HG03108 (cell line): Measurements from ENCODE around the gene TCF7L2.

Experiments used
- ATAC-seq: cut with Tn5 transposase; IDR thresholded peaks from one replicate; pipeline ENCODE4 v1.9.1; 2021; ENCODE audit warnings: moderate library complexity; ENCODE audit not compliant: unreplicated experiment

TCF7L2 gene

DNA sequence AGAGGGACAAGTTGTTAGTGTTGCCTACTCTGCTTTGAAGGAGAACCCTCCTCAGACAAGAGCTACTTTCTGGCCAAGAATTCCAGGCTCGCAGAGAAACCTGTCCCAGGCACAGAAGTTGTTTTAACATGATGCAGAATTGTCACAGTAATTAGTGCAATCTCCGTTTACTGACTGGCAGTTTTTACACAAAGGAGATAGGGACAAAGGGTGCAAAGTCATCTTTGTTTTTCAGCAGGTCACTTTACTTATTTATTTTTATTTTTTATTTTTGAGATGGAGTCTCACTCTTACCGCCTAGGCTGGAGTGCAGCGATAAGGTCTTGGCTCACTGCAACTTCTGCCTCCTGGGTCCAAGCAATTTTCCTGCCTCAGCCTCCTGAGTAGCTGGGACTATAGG, 12.3 kb downstream of the TCF7L2 start:
- no peak for ATAC-seq

DNA sequence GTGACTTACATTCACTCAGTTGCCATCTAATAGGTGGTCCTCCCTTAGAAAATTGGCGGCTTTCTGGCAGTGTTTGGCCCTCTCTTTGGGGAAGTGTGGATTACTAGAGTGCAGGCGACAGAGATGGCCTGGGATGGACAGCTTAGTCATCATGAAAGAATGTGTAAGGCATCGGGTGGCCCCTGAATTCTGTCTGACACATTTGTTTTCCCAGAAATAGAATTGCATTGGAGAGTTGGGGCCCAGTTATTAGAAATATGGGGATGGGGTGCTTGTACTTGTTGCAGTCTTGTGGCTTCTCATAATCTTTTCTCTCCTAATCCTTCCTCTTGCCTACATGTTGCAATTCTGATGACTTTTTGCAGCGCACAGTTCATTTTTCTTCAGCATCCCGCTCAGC, 13.8 kb downstream of the TCF7L2 start:
- no peak for ATAC-seq

DNA sequence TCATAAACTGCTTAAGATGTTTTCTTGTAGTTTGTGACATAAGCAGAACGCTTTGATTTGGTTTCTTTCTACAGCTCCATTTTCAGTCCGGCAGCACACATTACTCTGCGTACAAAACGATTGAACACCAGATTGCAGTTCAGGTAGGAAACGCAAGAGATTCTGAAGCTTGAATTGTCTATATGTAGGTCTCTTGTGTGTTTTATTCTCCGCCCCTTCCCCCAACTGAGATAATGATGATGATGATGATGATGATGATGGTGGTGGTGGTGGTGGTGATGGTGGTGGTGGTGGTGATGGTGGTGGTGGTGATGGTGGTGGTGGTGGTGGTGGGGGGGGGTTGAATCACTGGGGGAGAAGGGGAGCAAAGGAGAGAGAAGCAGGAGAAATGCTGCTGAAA, 14.4 kb downstream of the TCF7L2 start:
- no peak for ATAC-seq

DNA sequence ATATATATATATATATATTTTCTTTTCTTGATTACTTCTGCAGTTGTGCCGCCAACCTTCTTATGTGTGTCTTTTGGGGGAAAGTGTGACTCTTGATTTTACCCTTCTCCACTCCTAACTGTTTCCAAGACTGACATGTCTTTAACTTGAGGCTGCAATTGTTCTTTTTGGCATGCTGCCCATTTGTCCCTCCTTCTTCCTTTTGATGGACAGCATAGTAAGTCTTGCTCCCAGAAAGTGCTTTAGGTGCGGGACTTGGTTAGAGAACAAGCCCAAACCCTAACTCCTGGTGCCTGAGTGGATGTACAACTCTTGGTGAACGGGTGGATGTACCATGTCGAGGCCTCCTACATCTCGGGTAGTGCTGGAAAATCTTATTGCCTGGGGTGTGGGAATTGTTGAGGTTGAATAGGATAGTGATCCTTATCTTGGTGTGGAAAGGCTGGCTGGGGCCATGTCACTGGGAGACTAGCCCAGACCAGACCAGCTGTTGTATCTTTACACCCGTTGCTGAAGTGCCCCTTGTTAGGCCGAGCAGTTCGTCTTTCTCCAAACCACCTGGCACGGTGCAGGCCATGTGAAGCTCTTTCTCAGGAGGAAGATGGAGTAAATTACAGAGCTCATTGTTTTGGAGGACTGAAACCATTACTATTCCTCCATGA, 16.3 kb downstream of the TCF7L2 start:
- no peak for ATAC-seq

DNA sequence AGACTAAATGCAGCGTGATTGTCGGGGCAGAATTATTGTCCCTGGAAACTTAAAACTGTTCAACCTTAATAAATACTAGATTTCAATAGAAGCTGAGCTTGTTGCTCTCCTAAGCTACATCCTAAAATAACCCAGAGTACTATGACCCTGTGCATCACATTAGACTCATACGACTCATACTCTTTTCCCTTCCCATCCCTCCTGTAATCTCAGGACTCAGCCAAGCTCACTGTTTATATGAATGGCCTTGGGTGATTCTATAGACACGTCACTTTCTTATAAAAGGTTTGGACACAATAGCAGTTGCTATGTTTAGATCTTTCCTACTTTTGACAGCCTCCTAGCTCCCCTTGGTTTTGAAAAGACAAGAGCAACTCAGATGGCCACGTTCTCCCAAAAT, 17.2 kb downstream of the TCF7L2 start:
- no peak for ATAC-seq

DNA sequence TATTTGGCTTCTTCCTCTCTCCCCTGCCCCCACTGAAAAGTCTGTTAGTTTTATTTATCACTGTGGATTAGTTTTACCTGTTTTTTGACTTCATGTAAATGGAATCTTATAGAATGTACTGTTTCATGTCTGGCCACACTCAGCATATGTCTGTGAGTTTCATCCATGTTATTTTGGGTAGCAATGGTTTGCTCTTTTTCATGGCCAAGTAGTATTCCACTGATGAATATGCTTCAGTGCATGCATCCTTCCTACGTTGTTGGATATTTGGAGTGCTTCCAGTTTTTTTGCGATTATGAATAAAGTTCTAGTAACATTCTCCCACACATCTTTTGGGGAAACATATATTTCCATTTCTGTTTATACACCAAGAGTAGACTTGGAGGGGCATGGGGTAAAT, 19.1 kb downstream of the TCF7L2 start:
- ATAC-seq = no peak

DNA sequence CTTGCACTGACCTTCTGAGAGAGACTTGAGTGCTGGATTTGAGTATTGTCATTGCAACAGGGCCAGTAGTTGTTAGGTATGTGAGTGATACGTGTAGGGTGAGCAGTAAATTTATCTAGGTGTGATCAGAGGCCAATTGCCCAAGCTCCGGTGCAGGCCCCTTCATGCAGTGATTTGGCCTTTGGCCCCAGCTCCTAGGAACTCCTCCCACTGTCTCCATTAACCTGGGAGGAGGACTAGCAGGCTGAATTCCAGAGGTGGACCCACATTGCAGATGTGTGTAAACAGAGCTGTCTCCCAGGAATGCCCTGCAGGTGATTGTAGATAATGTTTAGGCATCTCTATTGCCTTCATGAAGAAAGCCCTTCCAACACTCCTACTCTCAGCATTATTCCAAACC, 19.5 kb downstream of the TCF7L2 start:
- no peak for ATAC-seq

DNA sequence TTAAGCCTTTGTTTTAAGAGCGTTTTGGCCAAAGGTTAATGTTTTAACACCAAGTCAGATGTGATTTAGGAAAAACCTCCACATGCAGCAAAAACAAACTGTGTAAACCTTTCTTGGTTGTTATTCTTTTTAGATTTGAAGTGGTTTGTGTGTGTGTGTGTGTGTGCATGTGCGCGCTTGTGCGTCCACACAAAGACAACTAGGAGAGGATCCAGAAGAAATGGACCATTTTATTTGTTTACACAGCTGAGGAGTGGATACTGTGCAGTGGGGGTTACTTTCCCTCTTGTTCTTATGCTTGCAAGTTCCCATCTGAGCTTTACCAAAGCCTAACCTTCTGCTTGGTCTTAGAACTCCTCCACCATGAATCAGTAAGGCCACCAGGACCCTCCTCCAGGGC, 20.0 kb downstream of the TCF7L2 start:
- ATAC-seq = no peak

DNA sequence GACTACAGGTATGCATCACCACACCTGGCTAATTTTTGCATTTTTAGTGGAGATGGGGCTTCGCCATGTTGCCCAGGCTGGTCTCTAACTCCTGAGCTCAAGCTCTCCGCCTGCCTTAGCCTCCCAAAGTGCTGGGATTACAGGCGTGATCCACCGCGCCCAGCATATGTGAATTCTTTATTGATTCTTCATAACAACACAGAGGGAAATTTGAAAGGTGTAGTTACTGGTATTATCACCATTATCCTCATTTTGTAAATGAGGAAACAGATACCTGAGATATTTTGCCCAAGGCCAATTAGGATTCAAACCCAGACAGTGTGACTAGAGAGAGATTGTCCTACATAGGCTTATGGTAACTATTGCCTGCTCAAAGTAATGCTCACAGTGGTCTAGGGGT, 22.6 kb downstream of the TCF7L2 start:
- no peak for ATAC-seq

DNA sequence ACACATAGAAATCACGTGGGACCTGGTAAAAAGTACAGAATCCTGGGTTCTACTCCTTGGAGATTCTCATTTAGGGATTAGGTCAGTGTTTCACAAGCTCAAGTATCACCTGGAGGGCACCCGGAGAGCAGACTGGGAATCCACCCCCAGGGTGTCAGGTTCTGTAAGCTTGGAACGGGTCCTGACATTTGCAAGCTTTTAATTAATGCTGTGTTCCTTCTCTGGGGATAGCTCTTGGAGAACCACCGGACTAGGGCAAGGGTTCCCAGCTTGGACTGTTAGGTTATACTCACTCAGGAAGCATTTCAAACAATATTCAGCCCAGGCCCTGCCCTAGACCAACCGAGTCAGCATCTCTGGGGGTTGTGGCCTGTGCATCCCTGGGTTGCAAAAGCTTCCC, 23.0 kb downstream of the TCF7L2 start:
- no peak for ATAC-seq

DNA sequence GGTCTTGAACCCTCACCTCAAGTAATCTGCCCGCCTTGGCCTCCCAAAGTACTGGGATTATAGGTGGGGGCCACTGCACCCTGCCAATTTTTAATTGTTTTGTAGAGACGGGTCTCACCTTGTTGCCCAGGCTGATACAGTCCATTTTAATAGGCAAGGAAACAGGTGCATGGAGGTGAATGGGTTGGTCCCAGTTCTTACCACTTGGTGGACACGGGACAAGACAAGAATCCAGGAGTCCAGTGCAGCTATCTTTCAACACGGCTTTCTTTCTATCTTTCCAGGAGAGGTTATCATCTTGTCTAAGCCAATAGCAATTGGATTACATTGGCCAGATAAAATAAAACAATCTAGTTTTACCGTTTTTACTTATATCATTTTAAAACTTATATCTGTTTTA, 23.8 kb downstream of the TCF7L2 start:
- no peak for ATAC-seq

DNA sequence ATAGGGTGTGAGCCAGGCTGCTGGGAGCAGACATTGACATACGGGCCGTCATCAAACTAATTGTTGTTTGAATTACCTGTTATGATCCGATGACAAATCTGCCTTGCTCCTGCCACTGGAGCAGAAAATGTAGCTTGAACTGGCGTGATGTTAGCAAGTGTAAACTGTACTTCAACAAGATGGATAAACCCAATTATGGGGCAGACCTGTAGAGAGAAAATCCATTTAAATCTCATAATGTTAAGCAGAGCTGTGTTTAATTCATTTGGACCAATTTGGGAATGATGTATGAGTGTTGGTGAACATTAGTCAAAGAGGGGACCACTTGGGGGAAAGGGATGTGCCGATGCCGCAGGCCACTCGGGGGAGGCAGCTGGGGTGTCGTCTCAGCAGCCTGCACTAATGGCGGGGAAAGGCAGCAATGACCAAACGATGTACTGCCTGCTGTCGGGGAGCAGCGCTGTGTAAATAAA, 27.4 kb downstream of the TCF7L2 start:
- no peak for ATAC-seq

DNA sequence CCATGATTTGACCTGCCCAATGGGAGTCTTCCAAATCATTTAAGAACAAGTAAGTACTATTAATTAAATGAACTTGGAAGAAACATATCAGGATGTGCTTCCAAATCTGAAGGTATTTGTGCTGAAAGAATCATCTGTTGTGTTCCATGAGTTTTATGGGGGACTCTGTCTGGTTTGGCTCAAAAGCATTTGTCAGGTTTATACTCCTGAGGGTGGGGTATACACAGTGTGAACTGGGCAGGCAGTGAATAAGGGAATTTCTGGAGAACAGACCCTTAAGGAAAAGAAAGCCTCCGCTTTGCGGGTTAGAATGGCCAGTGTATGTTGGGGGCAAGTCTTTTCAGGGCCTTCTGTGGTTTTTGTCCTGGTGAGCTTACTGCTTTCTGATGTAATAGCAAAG, 29.9 kb downstream of the TCF7L2 start:
- no peak for ATAC-seq

DNA sequence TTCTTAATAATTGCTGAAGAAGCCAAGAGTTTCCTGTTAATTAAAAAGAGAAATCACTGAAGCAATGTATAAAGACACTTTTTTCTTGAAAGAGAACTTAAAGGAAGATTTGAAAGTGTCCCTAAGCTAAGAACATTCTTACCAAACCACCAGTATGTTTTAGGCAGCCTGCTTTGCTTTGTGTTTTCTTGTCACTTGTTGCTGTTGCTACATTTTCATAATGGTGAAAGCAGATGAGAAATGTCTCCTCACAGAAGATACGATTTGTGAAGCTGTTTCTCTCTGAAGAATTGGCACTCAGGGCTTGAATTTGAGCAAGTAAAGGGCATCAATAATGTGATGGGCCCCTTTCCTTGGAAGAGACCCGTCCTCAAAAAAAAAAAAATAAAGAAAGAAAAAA, 30.9 kb downstream of the TCF7L2 start:
- ATAC-seq = no peak

DNA sequence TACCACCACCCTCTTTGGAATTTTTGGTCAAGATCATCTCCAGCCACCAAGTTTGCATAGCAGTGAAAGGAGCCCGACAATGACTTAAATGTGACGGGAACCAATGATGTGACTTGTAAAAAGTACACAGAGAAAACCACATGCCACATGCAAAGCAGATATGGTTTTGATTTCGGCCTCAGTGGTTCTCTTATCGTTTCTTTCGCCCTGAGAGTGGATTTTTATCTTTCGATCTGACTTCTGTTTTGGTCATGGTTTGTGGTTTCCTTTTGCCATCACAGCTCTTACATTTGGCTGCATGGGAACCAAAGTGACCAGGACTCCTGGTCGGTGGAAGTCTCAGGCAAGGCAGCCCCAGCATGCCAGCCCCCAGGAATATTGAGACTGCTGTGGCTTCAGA, 31.5 kb downstream of the TCF7L2 start:
- ATAC-seq = peak; percentile 96

DNA sequence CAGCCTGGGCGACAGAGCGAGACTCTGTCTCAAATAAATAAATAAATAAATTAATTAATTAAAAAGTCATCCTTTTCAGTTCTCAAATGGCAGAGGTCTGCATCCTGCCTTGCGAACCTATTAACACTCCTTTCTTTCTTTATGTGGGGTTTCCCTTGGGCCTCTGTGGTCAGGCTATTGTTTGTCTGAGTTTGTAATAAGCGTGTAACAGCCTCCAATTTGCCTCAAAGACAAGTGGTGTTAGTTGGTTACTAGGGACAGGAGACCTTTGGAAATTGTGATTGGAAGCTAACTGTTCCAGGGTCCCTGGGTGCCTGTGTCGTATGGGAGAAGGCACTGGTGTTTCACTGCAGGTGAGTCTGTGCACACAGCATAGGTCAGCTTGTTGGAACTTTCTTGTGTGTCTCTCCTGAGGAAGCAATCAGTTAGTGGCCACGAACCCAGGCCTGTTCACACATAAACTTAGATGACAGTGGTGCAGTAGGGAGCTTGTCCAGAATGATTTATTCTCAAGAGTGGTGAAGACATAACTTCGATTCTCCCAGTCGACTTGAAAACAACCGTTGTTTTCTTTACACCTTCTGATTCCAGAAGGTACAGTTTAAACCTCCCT, 33.5 kb downstream of the TCF7L2 start:
- ATAC-seq = no peak

DNA sequence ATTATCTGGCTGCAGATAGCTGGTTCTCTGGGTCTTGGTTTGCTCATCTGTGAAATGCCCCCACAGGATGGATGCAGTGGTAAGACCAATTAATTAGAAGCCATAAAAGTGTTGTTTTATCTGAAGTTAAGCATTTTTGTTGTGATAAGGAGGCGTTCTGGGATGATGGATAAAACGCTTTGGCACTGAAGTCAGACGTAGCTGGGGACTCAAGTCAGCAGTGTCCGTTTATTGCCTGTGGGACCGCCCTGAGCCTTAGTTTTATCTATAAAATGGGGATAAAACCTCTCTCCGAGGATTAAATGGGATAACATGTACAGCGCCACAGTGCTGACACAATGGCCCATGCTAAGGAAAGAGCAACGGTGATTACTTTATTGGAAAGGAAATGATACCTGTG, 34.7 kb downstream of the TCF7L2 start:
- no peak for ATAC-seq

DNA sequence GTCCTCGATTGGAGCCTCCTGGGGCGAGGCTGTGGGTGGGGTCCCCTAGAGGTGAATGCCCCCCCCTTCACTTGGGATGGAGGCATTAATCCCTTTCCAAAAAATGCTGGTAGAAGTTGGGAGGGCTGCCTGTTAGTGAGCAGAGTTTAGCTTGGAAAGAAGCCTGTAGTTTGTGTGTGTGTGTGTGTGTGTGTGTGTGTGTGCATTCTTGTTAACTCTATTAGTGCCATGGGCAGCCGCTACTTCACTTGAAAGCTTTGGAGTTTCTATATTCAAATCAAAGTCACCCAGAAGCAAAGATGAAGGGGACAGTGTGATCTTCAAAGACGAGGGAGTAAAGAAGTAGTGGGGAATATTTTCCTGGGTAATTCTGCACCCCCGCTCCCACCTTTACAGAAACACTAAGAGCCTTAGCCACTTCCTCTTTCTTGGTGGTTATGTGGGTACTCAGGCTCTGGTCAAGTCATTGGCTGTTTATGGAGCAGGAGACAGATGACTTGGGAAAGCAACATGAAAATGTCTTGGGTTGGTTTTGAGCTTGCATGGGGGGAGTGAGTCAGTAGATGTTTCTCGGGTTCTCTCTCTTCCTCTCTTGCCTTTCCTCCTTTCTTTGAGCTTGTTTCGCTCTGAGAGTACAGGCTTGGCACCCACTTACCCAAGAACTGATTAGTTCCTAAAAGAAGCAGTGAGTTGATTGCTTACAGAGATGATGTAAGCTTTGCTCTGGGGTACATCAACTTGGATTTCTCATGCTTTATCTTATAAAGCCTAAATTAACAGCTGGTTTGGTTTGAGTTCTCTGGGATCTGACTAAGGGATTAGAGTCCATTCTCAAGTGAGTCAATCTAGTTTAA, 35.9 kb downstream of the TCF7L2 start:
- ATAC-seq = no peak

DNA sequence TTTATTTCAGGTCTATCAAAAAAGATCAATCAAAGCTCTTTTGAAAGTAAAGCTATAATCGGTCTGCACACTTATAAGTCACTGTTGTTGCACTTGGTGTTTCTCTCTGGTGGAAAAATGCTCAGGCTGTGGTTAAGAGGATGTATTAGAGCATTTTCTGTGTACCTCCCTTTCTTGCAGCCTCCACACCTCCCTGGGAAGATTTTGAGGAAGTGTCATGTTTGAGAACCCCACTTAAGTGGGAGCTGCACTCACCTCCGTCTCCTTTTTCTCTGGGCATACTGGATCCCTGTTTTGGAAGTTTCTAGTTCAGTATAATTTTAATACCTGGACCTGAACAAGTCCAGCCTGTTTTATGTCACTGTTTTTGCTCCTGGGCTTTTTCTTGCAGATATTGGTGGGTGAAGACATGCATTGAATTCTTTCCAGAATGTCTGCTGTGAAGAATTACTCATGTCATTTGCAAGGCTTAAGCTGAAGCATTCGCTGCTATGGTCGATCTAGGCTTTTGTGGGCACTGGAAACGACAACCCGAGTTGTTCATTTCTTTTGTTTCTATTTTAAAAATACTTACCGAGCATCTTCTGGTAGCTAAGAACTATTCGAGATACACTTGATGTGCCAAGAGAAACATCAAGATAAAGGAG, 36.6 kb downstream of the TCF7L2 start:
- ATAC-seq = no peak

DNA sequence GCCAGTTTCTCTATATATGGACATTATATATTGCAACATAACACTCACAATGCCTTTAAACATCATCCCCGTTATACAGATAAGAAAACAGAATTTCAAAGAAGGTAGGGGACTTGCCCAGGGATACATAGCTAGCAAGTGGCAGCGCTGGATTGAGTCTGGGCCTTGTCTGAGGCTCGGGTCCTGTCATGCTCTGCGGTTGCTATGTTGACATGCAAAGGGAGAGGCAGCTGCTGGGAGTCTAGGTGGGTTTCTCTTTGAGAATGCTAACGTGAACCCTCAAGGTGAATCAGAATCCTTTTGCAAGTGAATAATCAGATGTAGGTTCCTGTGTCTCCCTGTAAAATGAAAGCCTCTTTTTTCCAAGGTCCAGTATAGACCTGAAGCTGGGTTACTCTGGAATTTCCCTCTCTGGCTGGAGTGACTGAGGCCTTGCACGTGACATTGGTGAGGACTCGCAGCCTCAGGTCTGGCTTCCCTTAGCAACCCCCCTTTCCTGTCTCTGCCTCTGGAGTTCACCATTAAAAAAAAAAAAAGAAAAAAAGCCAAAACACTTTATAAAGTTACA, 38.9 kb downstream of the TCF7L2 start:
- ATAC-seq = no peak

DNA sequence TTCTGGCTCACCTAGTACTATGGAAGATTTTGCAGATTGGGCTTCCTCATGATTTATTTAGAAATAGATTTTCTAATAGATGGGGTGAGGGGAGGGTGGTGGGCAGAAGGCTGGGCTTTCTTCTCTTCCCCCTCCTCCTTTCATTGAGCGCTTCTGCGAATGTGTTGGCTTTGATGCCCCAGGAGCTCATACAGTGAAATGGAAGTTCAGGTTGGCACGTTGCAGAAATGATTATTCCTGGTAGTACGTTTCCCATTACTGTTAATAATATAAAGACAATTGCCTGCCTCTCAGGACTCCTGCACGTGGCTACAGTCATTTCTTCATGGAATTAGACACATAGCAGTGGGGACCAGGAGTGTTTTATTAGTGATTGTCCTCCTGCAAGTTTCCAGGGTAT, 39.8 kb downstream of the TCF7L2 start:
- no peak for ATAC-seq
